Measurements from ENCODE around the gene FBXW5.

Gene FBXW5

DNA sequence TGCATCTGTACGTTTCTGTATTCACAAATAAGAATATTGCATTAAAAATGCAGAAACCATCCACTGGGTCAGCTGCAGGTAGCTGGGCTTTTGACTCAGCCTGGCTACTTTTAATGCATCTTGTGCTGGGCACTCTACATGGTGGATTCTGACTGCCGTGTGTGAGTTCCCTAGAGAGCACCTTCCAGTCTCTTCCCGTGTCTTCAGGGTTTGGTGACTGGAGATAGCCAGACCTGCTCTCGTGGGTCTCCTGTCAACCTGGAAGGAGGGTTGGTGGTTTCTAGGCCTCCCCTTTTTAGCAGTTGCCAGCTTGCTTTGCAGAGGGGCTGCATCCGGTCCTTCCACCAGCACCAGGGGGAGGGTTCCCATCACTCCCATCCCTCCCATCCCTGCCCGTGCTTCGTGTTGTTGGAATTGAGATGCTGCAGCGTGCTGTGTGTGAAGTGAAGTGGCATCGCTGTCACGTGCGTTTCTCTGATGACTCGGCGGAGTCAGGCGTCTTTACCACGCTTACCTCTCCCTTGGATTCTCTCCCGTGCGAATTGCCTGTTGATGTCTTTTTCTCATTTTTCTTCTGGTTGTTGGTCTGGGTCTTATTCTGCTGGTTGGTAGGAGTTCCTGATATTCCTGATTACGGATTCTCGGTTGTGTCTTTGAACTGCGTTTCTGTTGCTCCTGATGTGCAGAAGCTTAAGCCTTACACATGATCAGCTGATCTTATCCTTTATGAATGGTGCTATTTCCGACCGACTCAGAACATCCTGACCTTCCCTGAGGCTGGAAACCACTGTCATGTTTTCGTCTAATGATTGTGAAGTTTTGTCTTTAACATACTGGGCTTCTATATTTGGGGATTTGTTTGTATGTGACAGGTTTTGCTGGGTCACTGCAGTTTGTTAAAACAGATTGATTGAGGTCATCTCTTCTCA lies 16.9 kb downstream of the FBXW5 start:
- DNase-seq, result no peak

DNA sequence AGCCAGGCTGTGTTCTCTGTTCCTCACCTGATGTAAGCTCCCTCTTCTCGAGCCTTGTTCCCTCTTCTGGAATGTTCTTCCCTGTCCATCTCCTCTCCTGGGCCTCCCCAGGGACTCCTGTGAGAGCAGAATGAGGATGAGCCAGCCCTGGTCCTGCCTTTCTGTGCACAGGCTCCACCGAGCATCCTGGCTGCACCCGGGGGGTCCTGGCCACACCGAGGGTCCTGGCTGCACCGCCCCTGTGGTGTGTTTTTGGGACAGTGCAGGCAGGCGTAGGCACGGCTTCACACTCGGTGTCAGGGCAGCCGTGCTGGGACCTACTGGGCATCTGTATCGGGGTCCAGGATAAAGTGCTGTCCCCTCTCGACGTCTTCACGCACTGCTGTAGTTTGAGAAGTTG lies 17.8 kb downstream of the FBXW5 start:
- DNase-seq, result no peak

DNA sequence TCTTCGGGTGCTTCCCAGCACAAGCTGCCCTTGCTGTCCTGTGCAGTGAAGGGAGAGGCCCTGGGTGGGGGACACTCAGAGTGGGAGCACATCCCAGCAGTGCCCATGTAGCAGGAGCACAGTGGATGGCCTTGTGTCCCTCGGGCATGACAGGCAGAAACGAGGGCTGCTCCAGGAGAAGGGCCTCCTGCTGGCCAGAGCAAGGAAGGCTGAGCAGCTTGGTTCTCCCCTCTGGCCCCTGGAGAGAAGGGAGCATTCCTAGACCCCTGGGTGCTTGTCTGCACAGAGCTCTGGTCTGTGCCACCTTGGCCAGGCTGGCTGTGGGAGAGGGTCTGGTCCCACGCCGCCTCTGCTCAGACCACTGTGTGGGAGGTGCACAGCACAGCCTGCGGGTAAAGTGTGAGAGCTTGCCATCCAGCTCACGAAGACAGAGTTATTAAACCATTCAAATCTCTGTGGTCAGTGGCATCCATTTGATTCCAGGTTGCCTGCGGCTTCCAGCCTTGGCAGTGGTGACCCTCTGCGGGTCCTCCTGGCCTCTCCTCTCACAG lies 18.3 kb downstream of the FBXW5 start:
- DNase-seq, result no peak

DNA sequence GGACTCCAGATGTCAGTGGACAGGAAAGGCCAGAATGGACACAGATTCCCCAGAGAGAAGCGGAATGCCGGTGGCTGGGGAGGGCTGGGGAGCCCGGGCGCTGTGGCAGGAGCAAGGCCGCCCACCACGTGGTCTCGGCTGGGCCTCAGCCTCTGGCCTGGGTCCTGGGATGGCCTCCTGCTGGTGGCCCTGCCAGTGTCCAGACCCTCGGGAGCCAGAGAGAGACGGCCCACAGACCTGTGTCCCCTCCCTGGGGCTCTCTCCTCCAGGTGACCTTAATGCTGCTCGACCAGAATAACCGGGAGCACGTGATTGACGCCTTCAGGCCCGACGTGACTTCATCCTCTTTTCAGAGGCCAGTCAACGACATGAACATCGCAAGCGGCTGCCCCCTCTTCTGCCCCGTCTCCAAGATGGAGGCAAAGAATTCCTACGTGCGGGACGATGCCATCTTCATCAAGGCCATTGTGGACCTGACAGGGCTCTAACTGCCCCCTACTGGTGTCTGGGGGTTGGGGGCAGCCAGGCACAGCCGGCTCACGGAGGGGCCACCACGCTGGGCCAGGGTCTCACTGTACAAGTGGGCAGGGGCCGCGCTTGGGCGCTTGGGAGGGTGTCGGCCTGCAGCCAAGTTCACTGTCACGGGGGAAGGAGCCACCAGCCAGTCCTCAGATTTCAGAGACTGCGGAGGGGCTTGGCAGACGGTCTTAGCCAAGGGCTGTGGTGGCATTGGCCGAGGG lies 19.0 kb downstream of the FBXW5 start:
- no peak for DNase-seq

DNA sequence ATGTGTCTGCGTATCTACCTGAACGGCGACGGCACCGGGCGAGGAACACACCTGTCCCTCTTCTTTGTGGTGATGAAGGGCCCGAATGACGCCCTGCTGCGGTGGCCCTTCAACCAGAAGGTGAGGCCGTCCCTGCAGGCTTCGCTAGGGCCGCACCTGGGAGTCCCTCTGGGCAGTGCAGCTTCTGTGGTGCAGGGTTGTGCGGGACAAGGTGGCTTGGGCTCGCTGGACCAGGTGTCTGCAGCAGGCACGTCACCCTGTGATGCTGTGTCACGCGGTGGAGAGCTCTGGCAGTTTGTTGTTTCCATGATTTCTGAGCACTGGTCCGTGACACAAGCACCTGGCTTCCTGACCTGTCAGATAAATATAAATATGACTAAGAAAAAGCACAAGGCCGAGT lies 20.7 kb downstream of the FBXW5 start:
- DNase-seq, result no peak

DNA sequence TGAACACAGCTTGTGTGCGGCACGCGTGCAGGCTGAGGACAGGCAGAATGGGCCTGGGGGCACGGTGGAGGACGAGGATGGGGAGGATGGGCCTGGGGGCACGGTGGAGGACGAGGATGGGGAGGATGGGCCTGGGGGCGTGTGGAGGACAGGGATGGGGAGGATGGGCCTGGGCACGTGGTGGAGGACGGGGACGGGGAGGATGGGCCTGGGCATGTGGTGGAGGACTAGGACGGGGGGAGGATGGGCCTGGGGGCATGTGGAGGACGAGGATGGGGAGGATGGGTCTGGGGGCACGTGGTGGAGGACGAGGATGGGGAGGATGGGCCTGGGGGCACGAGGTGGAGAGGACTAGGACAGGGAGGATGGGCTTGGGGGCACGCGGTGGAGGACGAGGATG lies 22.0 kb downstream of the FBXW5 start:
- DNase-seq, result no peak

DNA sequence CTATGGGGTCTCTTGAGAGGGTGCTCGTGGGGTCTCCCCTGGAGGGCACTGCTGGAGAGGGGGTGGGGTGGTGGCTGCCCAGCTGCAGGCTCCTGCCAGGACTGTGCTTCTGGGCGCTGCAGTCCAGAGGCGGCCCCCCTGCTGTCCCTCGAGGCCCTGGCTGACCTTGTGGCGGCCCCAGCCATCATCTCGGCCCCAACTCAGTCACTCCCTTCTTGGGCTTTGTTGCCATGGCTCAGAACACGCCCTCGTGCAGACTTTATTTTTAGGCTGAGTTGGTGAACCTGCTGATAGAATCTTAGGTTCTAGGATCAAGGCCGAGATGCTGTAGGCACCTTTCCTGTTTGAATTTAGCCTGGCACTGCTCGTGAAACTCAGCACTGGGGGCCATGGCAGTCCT lies 22.8 kb downstream of the FBXW5 start:
- DNase-seq, result no peak

DNA sequence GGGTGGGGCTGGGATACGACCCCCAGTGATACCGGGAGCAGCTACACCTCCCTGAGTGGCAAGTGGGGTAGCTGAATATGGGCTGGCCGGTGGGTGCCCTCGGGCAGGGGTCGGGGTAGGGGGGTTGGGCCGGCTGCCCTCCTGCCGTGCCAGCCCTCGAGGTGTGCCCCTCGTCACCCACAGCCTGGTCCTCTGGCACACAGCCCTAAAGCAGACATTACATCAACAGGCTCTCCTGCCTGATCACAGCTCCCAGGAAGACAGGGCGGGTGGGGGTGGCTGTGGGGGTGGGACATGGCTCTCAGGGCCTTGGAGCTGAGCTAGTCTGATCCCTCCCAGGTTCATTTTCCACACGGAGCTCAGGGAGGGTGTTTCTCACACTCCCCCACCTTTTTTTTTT lies 23.2 kb downstream of the FBXW5 start:
- no peak for DNase-seq

DNA sequence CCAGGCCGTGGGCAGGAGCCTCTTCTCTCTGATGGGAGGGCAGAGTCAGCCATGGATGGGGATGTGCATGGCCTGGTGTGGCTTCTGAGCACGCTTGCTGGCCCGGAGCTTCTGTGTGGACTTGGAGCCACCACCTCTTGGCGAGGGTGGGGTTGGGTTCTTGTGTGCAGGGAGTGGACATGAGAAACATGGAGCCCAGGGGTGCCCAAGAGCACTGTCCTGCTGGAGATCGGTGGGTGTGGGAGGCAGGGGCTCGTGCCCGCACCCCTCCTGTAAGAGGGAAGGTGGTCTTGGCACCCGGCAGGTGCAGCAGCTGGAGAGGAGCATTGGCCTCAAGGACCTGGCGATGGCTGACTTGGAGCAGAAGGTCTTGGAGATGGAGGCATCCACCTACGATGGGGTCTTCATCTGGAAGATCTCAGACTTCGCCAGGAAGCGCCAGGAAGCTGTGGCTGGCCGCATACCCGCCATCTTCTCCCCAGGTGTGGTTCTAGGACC lies 23.8 kb downstream of the FBXW5 start:
- DNase-seq, result no peak

DNA sequence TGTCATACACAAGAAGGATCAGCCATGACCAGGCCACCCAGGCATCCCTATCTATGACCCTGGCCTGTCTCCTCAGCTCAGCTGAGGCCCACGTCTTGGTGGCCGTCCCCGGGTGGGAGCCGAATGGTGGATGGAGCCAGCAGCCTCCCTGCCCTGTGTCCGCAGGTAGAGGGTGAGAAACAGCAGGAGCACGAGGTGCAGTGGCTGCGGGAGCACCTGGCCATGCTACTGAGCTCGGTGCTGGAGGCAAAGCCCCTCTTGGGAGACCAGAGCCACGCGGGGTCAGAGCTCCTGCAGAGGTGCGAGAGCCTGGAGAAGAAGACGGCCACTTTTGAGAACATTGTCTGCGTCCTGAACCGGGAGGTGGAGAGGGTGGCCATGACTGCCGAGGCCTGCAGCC lies 24.5 kb downstream of the FBXW5 start:
- DNase-seq, result no peak

DNA sequence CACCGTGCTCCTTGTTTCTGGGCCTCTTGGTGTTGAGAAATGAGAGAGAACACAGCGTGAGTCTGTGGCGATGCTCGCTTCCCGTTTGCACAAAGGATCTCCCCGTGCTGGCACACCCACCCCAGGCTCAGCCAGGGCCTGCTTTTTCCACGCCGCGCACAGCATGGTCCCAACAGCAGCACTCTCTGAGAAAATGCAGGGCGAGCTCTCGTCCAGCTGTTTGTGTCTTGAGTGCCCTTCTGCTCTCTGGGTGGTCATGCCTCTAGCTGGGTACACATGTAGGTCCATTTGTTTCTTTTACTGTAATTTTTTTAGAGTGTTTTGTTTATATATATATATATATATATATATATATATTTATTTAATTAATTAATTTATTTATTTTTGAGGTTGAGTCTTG lies 26.6 kb downstream of the FBXW5 start:
- no peak for DNase-seq

DNA sequence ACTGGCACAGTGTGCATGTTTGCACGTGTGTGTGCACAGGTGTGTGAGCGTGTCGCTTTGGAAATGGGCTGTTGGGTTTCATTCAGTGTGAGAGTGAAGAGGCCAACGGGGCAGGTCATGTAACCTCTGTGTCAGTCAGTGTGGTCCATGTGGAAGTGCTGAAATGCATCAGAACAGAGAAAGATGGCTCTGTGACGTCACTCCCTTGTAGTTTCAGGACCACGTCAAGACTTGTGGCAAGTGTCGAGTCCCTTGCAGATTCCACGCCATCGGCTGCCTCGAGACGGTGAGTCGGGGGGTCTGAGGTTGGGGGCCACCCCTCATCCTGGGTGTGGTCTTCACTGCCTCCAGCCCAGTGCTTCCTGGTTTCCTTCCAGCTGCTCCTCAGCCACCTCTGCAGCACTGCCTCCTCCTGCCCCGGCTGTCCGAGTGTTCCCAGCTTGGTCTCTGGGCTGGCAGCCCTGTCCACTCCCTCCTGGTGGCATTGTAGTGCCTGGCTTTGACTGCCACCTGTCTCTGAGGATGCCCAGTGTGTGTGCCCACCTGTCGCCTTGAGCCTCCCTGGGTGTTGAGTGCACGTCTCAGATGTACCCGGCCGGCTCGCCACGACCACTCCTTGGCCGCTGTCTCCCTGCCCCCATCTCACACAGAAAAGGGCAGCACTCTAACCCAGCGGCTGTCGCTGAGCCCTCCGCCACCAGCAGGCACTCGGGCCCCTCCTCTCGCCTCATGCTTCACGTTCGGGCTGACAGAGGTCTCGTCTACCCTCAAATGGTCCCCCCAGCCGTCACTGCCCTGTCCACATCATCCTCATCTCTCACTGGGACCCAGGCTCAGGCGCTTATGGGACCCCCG lies 28.0 kb downstream of the FBXW5 start:
- no peak for DNase-seq

DNA sequence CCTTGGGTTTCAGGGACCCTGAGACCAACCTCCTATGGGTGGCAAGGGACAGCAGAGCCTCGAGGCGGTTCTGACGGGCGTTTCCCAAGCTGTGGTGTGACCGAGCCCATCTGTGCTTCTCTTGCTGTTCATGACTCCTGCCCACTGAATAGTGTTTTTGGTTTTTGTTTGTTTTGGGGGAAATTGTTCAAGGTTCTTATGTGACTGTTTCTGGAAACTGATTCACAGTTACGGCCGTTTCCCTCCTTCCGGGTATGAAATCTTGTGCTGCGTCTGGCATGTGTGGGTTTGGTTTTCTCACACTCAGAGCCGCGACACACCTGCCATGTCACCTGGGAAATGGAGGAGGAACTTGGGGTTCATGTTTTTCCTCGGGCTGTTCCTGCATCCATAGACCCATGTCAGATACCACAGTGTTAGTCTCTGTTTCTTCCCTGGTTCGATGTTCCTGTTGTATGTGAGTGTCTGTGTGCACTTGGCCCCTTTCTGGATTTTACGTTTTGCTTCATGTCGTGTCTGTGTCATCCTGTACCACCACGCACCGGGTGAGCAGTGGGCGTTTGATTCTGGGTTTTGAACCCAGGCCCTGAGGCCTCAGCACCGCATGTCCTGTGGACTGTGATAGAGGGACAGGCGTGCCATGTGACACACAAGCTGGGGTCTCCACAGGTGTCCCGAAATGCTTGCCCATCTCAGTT lies 28.8 kb downstream of the FBXW5 start:
- DNase-seq, result no peak

DNA sequence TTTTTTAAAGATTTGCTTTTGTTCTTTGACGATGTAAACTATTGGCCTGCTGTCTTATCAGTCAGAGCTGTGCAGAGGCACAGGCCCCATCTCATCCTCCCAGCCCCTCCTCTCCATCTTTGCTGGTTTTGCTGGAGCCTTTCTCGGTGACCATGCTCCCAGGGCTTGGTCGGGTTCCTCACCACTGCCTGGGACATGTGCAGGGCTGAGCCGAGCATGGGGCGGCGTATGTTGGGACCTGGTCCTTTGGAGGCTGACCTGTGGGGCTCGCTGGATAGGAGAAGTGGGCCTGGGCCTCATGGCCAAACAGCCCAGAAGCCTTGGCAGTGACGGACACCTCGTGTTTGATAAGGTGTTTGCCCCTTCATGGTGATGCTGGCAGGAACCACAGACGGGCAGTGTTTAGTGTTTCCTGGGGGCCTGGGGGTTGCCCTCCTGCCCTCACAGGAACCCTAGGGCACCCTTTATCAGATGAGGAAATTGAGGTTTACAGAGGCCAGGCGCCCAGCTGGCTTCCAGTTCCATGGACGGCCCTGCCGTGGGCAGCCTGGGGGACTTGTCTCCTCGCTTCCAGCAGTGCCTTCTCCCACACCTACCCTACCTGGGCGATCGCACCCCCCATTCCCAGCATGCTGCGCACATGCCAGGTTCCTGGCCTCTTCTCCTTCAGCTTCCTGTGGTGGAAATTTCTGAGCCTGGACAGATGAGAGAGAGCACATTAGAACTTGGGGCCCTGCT lies 30.7 kb downstream of the FBXW5 start:
- no peak for DNase-seq

DNA sequence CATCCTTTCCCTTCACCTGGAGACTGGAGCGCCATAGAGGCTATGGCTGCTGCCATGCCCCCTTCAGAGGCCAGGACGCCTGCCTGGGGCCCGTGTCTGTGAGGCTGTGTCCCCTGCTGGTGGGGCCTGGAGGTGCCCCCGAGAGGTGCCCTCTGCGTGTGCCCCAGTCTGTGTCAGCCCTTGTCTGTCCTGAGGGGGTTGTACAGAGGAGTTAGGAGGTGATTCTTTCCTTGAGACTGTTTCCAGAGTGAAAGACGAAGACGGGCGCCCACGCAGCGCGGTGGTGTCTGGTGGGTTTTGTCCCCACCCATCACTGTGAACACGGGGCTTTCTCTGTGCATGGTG lies 33.7 kb downstream of the FBXW5 start:
- no peak for DNase-seq

DNA sequence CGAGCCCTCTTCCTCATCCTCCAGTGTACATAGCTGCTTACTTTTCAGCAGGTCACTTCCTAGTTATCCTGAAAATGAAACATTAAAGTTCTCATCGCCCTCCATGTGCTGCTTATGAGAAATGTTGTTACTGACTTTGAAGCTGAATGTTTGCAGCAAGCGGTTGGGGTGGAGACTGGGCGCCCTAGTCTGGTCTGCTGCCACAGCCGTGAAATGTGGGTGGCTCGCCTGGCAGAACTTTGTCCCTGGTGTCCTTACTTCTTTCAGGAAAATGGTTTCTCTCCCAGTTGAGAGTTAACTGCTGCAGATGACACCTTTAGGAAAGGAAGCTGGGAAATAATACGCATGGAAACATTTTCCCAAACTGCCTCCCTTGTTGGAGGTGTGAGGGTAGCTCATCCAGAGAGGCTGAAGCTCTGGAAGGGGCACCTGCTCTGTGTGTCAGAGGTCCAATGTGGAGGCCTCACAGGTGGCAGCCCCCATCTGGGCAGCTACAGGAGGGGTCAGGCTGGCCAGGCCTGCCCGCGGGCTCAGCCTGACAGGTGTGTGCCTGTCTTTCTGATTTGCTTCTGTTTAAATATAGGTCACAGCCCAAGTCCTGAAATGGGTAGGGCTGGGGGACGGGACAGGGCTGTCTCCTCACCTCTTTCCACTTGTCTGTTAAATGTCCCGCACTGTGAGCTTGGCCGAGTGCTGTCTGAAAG lies 34.2 kb downstream of the FBXW5 start:
- DNase-seq, result no peak

DNA sequence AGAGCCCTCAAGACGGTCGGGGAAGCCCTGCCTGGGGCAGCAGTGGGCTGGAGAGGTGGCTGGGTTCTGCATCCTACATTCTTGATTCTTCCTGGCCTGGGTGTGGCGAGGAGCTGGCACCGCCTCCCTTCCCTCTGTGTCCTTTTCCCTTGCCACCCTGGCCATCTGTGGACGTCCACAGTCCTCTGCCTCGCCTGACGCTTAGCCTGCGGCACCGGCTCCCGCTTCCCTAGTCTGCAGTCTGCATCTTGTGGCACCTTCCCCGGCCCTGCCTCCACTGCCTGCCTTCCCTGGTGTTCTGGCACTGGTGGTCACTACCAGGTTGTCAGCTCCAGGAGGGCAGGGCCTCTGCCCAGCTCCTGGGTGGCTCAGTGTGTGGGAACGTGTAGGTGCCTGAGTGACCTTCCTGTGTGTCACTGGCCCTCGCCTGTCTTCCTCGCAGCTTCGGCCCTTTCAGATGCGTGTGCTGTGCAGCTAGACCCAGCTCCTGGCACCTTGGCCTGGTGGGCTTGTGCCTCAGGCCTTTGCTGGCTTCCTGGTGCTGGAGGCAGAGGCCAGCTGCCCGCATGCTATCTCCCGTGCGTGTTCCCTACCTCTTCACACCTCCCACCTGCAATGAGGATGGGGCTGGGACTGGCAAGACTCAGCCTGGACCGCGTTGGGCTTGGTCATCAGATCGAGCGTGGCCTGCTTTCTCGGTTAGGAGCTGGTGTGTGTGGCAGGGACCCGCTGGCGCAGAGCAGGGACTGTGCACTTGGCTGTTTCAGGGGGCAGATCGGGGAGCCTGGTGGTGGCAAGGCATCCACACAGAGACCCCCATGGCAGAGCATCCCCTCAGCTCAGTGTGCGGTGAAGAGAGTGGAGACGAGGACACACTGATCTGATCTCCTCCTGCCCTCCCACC lies 37.3 kb downstream of the FBXW5 start:
- no peak for DNase-seq

DNA sequence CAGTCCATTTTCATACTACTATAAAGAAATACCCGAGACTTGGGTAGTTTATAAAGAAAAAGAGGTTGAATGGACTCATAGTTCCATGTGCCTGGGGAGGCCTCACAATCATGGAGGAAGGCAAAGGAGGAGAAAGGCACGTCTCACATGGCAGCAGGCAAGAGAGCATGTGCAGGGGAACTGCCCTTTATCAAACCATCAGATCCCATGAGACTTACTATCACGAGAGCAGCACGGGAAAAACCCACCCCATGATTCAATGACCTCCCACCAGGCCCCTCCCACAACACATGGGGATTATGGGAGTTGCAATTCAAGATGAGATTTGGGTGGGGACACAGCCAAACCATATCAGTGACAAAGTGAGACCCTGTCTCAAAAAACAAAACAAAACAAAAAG lies 38.3 kb downstream of the FBXW5 start:
- DNase-seq, result no peak

DNA sequence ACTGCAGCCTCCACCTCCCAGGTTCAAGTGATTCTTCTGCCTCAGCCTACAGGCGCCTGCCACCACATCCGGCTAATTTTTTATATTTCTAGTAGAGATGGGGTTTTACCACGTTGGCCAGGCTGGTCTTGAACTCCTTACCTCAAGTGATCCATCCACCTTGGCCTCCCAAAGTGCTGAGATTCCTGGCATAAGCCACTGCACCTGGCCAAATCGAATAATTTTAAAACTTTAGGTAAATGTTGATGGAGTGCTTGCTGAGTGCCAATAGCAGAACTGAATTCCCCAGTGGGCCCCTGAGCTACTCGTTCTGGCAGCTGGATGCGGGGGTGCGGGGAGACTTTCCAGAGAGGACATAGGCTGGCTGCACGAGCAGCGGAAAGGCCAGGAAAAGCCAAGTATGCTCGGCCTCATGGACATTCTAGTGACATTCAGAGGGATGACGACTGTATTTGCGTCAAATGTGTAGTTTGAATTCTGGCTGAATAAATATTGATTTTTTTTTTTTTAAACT lies 41.4 kb downstream of the FBXW5 start:
- no peak for DNase-seq
